Measurements from ENCODE around the gene CREBBP. TPM values are rescaled to one million over a fixed set of nuclear protein-coding genes. Genes with fewer than 3 reads are reported as not detected.

CREBBP gene
- total RNA-seq, 1 experiment from 2014 or later = 79.1 TPM

DNA sequence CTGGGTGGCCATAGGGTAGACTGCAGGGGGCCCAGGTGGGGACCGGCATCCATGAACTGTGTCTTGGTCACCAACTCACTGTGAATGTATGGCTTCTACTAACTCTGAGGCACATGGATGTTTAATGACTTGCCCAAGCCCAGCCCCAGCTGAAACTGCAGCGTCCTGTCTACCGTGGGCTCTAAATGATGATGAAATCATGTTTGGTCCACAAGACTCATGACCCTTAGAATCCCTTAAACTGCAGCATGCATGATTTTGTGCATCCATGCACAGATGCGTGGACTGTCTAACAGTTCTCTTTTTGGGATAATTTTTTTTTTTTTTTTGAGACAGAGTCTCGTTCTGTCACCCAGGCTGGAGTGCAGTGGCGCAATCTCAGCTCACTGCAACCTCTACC, 32.4 kb upstream of the CREBBP start:
- H3K18ac ChIP-seq (ENCODE audit: insufficient read length, low read depth, low read length) = no peak overlapping the region
- H3K9me3 Mint-ChIP-seq = peaks cover 10 to 12% of the 10 kb centered on the region in 2 experiments
- no peak overlapping the region for H2BK12ac ChIP-seq (ENCODE audit: insufficient read length, low read depth, low read length)
- no peak overlapping the region for H2BK20ac ChIP-seq (ENCODE audit: low read depth, low read length, poor library complexity, severe bottlenecking)
- no peak overlapping the region for H4K5ac ChIP-seq (ENCODE audit: insufficient read length, low read depth, low read length)
- no peak overlapping the region for H3T11ph ChIP-seq (ENCODE audit: low read length)
- H3K27me3 Mint-ChIP-seq (ENCODE audit: low read depth) = no peaks in the 10 kb centered on the region; the same call in 1 of the 2 replicates
- no peak overlapping the region for H3K4me2 ChIP-seq (ENCODE audit: insufficient read depth, insufficient read length, low read length)
- WGBS (ENCODE audit: extremely low coverage, insufficient read length, low lambda C conversion rate) = no CpG with 5 or more reads among the region's 6 CpGs
- no peak overlapping the region for H2BK15ac ChIP-seq (ENCODE audit: low read depth, low read length)
- peaks cover 0 to 9% (median 2%) of the 10 kb centered on the region in 3 experiments; a peak in 2 of 7 replicates for H3K36me3 Mint-ChIP-seq (ENCODE audit: insufficient read depth in 1 of 3, low read depth in 3 of 3)
- H3K79me1 ChIP-seq (ENCODE audit: insufficient read depth, low read depth, low read length, poor library complexity, severe bottlenecking) = no peaks in the 10 kb centered on the region
- no peak overlapping the region for H3K9ac ChIP-seq (ENCODE audit: extremely low read depth, insufficient read length, low read length)
- H3K23me2 ChIP-seq (ENCODE audit: insufficient read length, low read depth, low read length, poor library complexity, severe bottlenecking) = no peaks in the 10 kb centered on the region
- no peaks in the 10 kb centered on the region for H3K79me2 ChIP-seq (ENCODE audit: insufficient read depth, low read length)
- no peaks in the 10 kb centered on the region for H4K20me1 ChIP-seq (ENCODE audit: control insufficient read depth, insufficient read depth, insufficient read length)
- H3K27ac Mint-ChIP-seq = no peak overlapping the region
- H3K4me1 Mint-ChIP-seq = peaks cover 7 to 17% of the 10 kb centered on the region in 2 experiments
- H4K91ac ChIP-seq (ENCODE audit: insufficient read length, low read depth, low read length) = no peak overlapping the region
- H3K27me3 ChIP-seq (ENCODE audit: insufficient read depth, low read length) = no peaks in the 10 kb centered on the region
- H2AK5ac ChIP-seq (ENCODE audit: insufficient read length, low read length) = no peak overlapping the region
- no peak overlapping the region for H3K4me3 Mint-ChIP-seq
- no peak overlapping the region for H3K56ac ChIP-seq (ENCODE audit: insufficient read length, low read depth, low read length)
- no peaks in the 10 kb centered on the region for H3K9me3 ChIP-seq (ENCODE audit: control insufficient read depth, low read depth, low read length)
- TF ChIP-seq, protein P1, sequence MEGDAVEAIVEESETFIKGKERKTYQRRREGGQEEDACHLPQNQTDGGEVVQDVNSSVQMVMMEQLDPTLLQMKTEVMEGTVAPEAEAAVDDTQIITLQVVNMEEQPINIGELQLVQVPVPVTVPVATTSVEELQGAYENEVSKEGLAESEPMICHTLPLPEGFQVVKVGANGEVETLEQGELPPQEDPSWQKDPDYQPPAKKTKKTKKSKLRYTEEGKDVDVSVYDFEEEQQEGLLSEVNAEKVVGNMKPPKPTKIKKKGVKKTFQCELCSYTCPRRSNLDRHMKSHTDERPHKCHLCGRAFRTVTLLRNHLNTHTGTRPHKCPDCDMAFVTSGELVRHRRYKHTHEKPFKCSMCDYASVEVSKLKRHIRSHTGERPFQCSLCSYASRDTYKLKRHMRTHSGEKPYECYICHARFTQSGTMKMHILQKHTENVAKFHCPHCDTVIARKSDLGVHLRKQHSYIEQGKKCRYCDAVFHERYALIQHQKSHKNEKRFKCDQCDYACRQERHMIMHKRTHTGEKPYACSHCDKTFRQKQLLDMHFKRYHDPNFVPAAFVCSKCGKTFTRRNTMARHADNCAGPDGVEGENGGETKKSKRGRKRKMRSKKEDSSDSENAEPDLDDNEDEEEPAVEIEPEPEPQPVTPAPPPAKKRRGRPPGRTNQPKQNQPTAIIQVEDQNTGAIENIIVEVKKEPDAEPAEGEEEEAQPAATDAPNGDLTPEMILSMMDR (conservative IDR thresholded peaks at IDR 0.05) = no peak
- no peak overlapping the region for H2BK120ac ChIP-seq (ENCODE audit: low read depth, low read length, poor library complexity, severe bottlenecking)
- H2BK5ac ChIP-seq (ENCODE audit: insufficient read length, low read length) = no peak overlapping the region
- DNase-seq = no peak
- H2AFZ ChIP-seq (ENCODE audit: low read length) = no peak overlapping the region
- H3K4ac ChIP-seq (ENCODE audit: low read depth, low read length) = no peak overlapping the region
- no peak overlapping the region for H3K14ac ChIP-seq (ENCODE audit: insufficient read depth, low read length)
- H3K23ac ChIP-seq (ENCODE audit: insufficient read length, low read depth, low read length) = no peak overlapping the region
- H3K4me1 ChIP-seq (ENCODE audit: insufficient read depth, low read length) = no peaks in the 10 kb centered on the region
- H4K8ac ChIP-seq (replicated peaks; ENCODE audit: insufficient read length, low read depth, low read length) = no peak overlapping the region
- no peak overlapping the region for H3K27ac ChIP-seq (ENCODE audit: insufficient read length, low read depth, low read length)

Data from H9 (cell line).